GM20000 (cell line): ENCODE results near the gene VWA5B1.

Experiments used
- DNase-seq: peaks from one replicate; pipeline ENCODE4 v3.0.0; 2012; ENCODE audit warnings: low spot score
- CTCF ChIP-seq: IDR thresholded peaks from 2 replicates; pipeline ENCODE4 v1.5.1; 2012; ENCODE audit warnings: mild to moderate bottlenecking, control low read depth; ENCODE audit errors: extremely low read depth, missing control alignments

Gene VWA5B1

DNA sequence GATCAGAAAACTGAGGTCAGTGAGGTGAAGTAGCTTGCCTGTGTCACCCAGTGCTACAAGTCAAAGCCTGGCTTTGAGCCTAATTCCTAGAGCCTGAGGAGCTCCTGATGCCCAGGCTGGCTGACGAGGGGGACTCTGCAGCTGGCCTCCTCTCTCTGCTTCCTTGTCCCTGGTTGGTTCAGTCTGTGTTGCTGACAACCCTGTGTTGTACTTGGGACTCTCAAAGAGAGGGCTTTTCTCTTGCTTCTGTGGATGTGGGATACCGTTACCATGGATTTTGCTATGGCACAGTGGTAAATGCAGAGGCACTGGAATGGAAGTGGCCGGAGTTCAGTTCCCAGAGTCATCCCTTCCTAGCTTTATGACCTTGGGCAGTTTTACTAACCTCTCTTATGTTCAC is 8.0 kb downstream of the VWA5B1 start:
- DNase-seq = no peak
- TF ChIP-seq CTCF = no peak

DNA sequence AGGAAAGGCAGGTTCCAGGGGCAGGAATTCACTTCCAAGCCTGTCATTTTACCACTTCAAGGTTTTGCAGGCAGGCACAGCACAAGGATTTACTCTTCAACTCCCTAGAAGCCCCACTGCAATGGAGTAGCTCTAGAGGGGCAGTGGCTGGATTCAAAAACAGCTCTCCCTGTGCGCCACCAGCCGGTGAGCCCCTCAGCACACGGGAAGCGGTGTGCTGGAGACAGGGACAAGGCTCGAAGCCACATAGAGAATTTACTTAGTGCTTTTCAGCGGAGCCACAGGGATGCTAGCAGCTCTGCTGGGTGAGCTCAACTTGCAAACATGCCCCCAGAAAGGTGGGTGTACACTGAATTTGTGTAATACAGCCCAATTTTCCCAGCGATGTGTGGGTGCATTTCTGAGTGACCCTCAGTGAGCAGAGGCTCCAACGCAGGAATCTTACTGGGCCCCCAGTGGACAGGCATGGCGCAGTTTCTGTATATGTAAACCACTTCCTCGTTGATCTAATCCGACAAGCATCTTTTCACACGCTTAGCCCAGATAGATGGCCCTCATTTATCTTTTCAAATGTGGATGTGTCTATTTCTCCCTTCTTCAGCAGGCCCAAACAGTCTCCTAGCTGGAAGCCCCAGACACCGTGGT is 10.9 kb downstream of the VWA5B1 start:
- TF ChIP-seq CTCF = no peak
- DNase-seq = no peak

DNA sequence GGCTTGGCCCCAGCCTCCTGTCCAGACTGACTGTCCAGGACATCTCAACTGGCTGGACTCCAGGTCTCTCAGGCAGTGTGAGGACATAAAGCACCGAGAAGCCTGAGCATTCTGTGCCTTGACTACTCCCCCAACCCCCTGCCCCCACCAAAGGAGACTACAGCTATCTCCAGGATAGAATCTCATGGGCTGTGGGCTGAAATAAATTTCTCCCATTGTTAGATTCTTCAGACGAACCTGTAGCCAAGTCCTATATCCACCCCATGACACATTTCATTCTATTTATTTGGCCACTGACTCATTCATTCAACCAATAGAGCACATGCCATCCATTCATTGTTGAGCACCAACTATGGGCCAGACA is 11.4 kb downstream of the VWA5B1 start:
- no peak for TF ChIP-seq CTCF
- no peak for DNase-seq

DNA sequence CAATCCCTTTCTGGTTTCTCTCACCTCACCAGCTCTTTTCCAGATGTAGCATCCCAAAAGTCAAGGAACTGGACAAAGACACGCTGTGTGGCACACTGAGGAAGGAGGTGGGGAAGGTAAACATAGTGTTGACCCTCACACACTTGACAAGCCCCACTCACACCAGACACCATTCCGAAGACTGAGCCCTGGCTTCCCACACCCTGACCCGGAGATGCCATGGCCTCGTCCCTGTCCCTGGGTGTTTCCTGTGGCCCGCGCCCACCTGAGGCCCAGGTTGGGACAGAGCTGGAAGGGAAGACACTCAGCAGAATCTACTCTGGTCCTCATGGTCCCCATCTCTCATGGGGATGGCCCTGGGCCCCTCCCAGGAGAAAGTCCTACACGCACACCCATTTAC is 16.4 kb downstream of the VWA5B1 start:
- no peak for TF ChIP-seq CTCF
- no peak for DNase-seq

GRCh38 chr1:20308569-20308968 is 17.9 kb downstream of the VWA5B1 start:
- TF ChIP-seq CTCF = no peak
- no peak for DNase-seq

DNA sequence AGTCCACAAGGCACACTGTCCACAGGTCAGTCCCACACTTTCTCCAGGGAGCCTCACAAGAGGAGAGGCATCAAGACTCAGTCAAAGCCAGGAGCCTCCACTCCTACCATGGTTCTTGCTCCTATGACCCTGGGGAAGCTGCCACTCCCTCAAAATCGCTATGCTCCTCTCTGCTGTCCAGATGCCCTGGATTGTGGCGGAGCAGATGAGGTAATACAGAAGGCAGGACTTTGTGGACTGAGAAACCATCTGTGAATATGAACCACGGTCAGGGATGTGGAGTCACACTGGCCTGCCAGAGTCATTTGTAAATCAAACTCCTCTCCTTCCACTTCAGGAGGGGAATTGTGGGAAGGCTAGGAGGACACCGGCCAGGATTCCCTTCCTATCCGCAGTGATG is 20.6 kb downstream of the VWA5B1 start:
- no peak for TF ChIP-seq CTCF
- no peak for DNase-seq

- TF ChIP-seq CTCF = no peak
- no peak for DNase-seq
Measured at GRCh38 chr1:20312310-20312709, 21.6 kb downstream of the VWA5B1 start.
